Measurements from ENCODE around the gene LEO1.

The LEO1 gene

GRCh38 chr15:51932161-51932560 is 39.4 kb downstream of the LEO1 start:
- H3K36me3 ChIP-seq (ENCODE audit: control insufficient read depth, insufficient read depth, low read length) = peaks cover 3% of the 10 kb centered on the region
- H3K27me3 ChIP-seq (replicated peaks; ENCODE audit: control insufficient read depth, insufficient read depth, low read length) = no peaks in the 10 kb centered on the region
- H3K4me3 ChIP-seq (replicated peaks; ENCODE audit: low read depth, low read length) = no peak overlapping the region
- no peak for TF ChIP-seq CTCF (IDR thresholded peaks at IDR 0.05; ENCODE audit: insufficient read depth, low read length, poor library complexity, severe bottlenecking)
- DNase-seq (ENCODE audit: extremely low read depth, insufficient read length) = no peak

DNA sequence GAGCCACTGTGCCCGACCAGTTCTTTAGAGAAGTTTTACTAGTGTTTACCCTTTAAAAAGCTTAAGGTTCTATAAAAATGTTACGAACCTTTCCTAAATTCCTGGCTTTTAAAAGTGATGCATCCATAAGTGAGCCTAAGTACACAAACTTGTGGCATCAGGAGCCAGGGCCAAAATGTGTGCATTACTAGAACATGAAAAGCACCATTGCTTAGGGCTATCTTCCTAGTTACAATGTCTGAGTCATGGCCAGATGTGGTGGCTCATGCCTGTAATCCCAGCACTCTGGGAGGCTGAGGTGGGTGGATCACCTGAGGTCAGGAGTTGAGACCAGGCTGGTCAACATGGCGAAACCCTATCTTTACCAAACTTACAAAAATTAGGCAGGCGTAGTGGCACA is 39.9 kb downstream of the LEO1 start:
- no peak overlapping the region for H3K4me3 ChIP-seq (replicated peaks; ENCODE audit: low read depth, low read length)
- no peaks in the 10 kb centered on the region for H3K27me3 ChIP-seq (replicated peaks; ENCODE audit: control insufficient read depth, insufficient read depth, low read length)
- DNase-seq (ENCODE audit: extremely low read depth, insufficient read length) = no peak
- peaks cover 3% of the 10 kb centered on the region for H3K36me3 ChIP-seq (ENCODE audit: control insufficient read depth, insufficient read depth, low read length)
- no peak for TF ChIP-seq CTCF (IDR thresholded peaks at IDR 0.05; ENCODE audit: insufficient read depth, low read length, poor library complexity, severe bottlenecking)

DNA sequence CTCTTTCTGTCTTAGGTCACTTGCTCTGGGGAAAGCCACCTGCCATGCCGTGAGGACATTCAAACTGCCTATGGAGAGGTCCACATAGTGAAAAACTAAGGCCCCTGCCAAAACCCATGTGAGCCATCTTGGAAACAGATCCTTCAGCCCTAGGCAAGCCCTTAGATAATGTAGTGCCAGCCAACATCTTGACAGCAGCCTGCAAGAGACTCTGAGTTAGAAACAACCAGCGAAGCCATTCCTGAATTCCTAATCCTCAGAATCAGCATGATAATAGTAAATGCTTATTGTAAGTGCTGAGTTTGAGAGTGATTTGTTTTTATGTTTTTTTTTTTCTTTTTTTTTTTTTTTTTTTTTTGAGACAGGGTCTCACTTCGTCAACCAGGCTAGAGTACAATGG is 40.6 kb downstream of the LEO1 start:
- H3K36me3 ChIP-seq (ENCODE audit: control insufficient read depth, insufficient read depth, low read length) = peaks cover 3% of the 10 kb centered on the region
- no peak for TF ChIP-seq CTCF (IDR thresholded peaks at IDR 0.05; ENCODE audit: insufficient read depth, low read length, poor library complexity, severe bottlenecking)
- DNase-seq (ENCODE audit: extremely low read depth, insufficient read length) = no peak
- H3K4me3 ChIP-seq (replicated peaks; ENCODE audit: low read depth, low read length) = no peak overlapping the region
- no peaks in the 10 kb centered on the region for H3K27me3 ChIP-seq (replicated peaks; ENCODE audit: control insufficient read depth, insufficient read depth, low read length)

DNA sequence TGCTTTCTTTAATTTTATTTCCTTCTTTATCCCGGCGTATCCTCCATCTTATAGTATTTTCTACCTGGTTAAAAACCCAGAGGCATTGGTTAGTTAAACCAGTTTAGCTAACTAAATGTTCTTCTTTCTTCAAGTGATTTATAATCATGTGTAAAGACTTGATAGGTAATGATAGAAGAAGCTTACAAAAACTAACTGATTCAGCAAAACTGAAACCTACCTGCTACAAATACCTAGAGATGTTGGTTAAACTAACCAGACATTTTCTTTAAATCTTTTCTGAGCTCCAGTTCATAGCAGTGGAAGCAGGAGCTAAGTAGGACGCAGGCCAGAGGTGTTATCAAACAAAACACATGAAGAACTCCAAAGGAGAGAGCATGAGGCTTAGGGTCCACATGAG is 44.8 kb downstream of the LEO1 start:
- no peak for DNase-seq (ENCODE audit: extremely low read depth, insufficient read length)
- Histone ChIP-seq H3K4me3 (replicated peaks; ENCODE audit: low read depth, low read length) (no peak overlapping the region), H3K36me3 (ENCODE audit: control insufficient read depth, insufficient read depth, low read length) (peaks cover 14% of the 10 kb centered on the region), H3K27me3 (replicated peaks; ENCODE audit: control insufficient read depth, insufficient read depth, low read length) (no peaks in the 10 kb centered on the region)
- no peak for TF ChIP-seq CTCF (IDR thresholded peaks at IDR 0.05; ENCODE audit: insufficient read depth, low read length, poor library complexity, severe bottlenecking)

DNA sequence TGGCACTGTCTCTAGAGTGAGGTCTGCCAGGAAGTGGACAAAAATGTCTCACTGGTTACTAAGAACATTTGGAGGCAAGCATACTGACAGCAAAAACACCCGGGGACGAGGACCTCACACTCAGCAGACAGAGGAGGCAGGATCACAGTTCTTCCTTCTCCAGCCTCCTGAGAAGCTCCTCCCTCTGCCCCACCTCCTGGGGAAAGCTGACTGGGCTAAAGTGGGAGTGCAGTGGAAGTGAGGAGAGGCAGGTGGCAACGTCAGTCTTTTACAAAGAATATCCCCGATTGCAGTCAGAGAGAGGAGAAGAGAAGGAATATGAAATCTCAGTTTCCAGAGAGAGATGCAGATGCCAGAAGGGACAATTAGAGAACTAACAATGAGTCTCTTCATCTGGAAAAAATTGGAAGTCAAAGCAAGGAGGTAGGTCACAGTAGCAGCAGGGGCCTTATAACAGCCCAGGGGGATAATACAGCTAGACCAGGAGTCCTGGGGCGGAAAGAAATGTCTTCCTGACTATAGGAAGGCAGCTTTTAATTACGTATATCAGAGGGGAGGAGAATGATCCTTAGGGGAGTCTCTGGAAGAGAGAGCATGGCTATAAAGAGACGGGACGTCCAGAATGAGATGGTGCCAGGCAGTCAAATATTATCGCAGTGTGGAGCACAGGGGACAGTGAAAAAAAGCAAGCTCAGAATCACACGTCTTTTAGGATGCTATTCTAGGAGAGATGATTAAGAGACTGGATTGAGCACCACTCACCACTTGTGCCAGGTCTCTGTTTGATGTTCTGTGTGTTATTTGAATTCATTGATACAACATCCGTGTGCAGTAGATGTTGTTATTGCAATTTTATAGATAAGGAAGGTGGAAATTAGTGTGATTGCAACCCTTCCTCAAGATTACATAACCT is 47.2 kb downstream of the LEO1 start:
- H3K27me3 ChIP-seq (replicated peaks; ENCODE audit: control insufficient read depth, insufficient read depth, low read length) = no peaks in the 10 kb centered on the region
- DNase-seq (ENCODE audit: extremely low read depth, insufficient read length) = no peak
- no peak for TF ChIP-seq CTCF (IDR thresholded peaks at IDR 0.05; ENCODE audit: insufficient read depth, low read length, poor library complexity, severe bottlenecking)
- no peak overlapping the region for H3K4me3 ChIP-seq (replicated peaks; ENCODE audit: low read depth, low read length)
- peaks cover 13% of the 10 kb centered on the region for H3K36me3 ChIP-seq (ENCODE audit: control insufficient read depth, insufficient read depth, low read length)
